Endothelial cell of umbilical vein (primary cell): ENCODE results near the gene IFI27L2.

Source experiments
- EZH2 ChIP-seq: IDR thresholded peaks from 2 replicates; pipeline ENCODE4 v1.6.1; 2012; ENCODE audit warnings: borderline replicate concordance, low read depth, mild to moderate bottlenecking, moderate library complexity, low read length, inconsistent platforms; ENCODE audit not compliant: severe bottlenecking
- FOS ChIP-seq: IDR thresholded peaks from 2 replicates; pipeline ENCODE4 v1.6.1; 2011; ENCODE audit warnings: mild to moderate bottlenecking, low read length, moderate library complexity, borderline replicate concordance; ENCODE audit not compliant: insufficient read depth
- GATA2 ChIP-seq: IDR thresholded peaks from 2 replicates; pipeline ENCODE4 v1.7.0; 2011; ENCODE audit warnings: low read depth, mild to moderate bottlenecking, moderate library complexity, mixed read lengths, low read length; ENCODE audit not compliant: insufficient read length, insufficient read depth
- JUN ChIP-seq: IDR thresholded peaks from 2 replicates; pipeline ENCODE4 v1.6.1; 2011; ENCODE audit warnings: borderline replicate concordance, low read depth; ENCODE audit not compliant: insufficient read length, insufficient read depth
- MYC ChIP-seq: IDR thresholded peaks from one replicate; pipeline ENCODE4 v1.6.1; 2011; ENCODE audit warnings: mild to moderate bottlenecking, low read depth, low read length
- POLR2A ChIP-seq: IDR thresholded peaks from 2 replicates; pipeline ENCODE4 v1.6.1; 2012; ENCODE audit warnings: low read depth, mild to moderate bottlenecking, control low read depth, low read length
- POLR2AphosphoS5 ChIP-seq: IDR thresholded peaks from 2 replicates; pipeline ENCODE4 v1.6.1; 2012; ENCODE audit warnings: low read depth, mild to moderate bottlenecking, control low read depth, low read length, moderate library complexity; ENCODE audit not compliant: insufficient read depth
- TF ChIP-seq, protein P1 (sequence below), 2 donors: IDR thresholded peaks; 1 replicate in 1 of 2; 2 replicates in 1 of 2; pipeline ENCODE4 v1.5.1; 2011; ENCODE audit warnings: low read length in 2 of 2, mild to moderate bottlenecking in 2 of 2, moderate library complexity in 2 of 2, control low read depth in 1 of 2, inconsistent platforms in 1 of 2, low read depth in 1 of 2; ENCODE audit not compliant: insufficient read depth in 1 of 2; ENCODE audit errors: extremely low read depth in 1 of 2
- TF ChIP-seq, protein P2 (sequence below): IDR thresholded peaks from 2 replicates; pipeline ENCODE4 v1.6.1; 2011; ENCODE audit not compliant: insufficient read depth, insufficient read length

DNA sequence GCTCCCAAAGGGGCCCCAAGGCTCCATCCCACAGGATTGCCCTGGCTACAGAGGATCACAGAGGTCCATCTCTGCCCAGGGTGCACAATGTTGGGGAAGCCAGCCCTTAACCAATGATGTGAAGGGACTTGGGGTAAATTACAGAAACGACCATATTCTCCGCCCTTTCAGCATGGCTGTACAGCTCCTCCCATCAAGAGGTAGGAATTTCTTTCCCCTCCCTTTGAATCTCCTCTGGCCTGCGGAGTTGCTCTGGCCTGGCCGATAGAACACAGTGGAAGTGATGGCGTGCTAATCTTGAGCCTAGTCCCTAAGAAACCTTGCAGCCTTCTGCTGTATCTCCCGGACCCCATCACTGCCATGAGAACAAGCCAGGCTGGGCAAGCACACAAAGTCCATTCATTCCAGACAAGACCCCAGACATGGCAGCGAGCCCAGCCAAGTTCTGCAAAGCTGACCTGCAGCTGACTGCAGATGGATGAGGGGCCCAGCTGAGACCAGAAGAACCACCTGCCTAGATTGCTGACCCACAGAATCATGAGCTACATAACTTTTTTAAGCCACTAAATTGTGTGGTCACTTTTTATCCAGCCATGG is 25.8 kb downstream of the IFI27L2 start:
- TF ChIP-seq, protein P1, sequence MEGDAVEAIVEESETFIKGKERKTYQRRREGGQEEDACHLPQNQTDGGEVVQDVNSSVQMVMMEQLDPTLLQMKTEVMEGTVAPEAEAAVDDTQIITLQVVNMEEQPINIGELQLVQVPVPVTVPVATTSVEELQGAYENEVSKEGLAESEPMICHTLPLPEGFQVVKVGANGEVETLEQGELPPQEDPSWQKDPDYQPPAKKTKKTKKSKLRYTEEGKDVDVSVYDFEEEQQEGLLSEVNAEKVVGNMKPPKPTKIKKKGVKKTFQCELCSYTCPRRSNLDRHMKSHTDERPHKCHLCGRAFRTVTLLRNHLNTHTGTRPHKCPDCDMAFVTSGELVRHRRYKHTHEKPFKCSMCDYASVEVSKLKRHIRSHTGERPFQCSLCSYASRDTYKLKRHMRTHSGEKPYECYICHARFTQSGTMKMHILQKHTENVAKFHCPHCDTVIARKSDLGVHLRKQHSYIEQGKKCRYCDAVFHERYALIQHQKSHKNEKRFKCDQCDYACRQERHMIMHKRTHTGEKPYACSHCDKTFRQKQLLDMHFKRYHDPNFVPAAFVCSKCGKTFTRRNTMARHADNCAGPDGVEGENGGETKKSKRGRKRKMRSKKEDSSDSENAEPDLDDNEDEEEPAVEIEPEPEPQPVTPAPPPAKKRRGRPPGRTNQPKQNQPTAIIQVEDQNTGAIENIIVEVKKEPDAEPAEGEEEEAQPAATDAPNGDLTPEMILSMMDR (IDR thresholded peaks at IDR 0.05; ENCODE audit: extremely low read depth in 1 of 2, insufficient read depth in 1 of 2, low read depth in 1 of 2, low read length in 2 of 2): no peak
- TF ChIP-seq POLR2A (no peak), GATA2 (no peak), JUN (no peak), EZH2 (no peak), POLR2AphosphoS5 (no peak), MYC (no peak), FOS (no peak)
- TF ChIP-seq, protein P2, sequence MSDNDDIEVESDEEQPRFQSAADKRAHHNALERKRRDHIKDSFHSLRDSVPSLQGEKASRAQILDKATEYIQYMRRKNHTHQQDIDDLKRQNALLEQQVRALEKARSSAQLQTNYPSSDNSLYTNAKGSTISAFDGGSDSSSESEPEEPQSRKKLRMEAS: no peak
